Natural killer cell (primary cell): ENCODE data around the gene MFSD2A. TPM values are rescaled to one million over a fixed set of nuclear protein-coding genes. Genes with fewer than 3 reads are reported as not detected.
"Not testable (repeated sequence)": the region's sequence is repeated elsewhere in the genome, so short reads cannot be mapped to it uniquely, and the experiment has no call there.

Source experiments
- ATAC-seq, 3 donors: fragments of 150-1000 bp in 2 of 3; fragments of 200-7000 bp in 1 of 3; cut with Tn5 transposase; 1 replicate in 1 of 3; 2 replicates in 2 of 3; pipeline ENCODE4 v1.10.0; 2021; ENCODE audit warnings: mild to moderate bottlenecking in 2 of 3, moderate library complexity in 2 of 3
- DNase-seq, 2 donors: peaks; one replicate each; pipeline versions ENCODE4 v3.0.0 to v3.0.0-alpha.2; 2013 to 2021; ENCODE audit warnings: mixed read lengths in 1 of 2
- H3K27ac ChIP-seq: one replicate; pipeline ENCODE4 v1.5.1; 2013; ENCODE audit warnings: mild to moderate bottlenecking, low read length
- H3K27me3 ChIP-seq: one replicate; pipeline ENCODE4 v1.6.1; 2013; ENCODE audit warnings: low read length; ENCODE audit not compliant: control insufficient read depth, insufficient read depth
- H3K36me3 ChIP-seq: one replicate; pipeline ENCODE4 v1.6.1; 2013; ENCODE audit warnings: low read length; ENCODE audit not compliant: control insufficient read depth, insufficient read depth
- H3K4me1 ChIP-seq: one replicate; pipeline ENCODE4 v1.6.1; 2013; ENCODE audit warnings: low read length; ENCODE audit not compliant: control insufficient read depth, insufficient read depth
- H3K4me3 ChIP-seq: one replicate; pipeline ENCODE4 v1.5.1; 2013; ENCODE audit warnings: low read length
- H3K9me3 ChIP-seq: one replicate; pipeline ENCODE4 v1.6.1; 2013; ENCODE audit warnings: low read length; ENCODE audit not compliant: control insufficient read depth, insufficient read depth
- H3K27ac Mint-ChIP-seq, 2 donors: one replicate each; pipeline ENCODE4 v1.8.0; 2022; ENCODE audit warnings: mild to moderate bottlenecking in 2 of 2, mixed read lengths in 2 of 2, moderate library complexity in 1 of 2
- H3K27me3 Mint-ChIP-seq, 2 donors: one replicate each; pipeline ENCODE4 v1.8.0; 2022; ENCODE audit warnings: low read depth in 2 of 2, mixed read lengths in 2 of 2
- H3K36me3 Mint-ChIP-seq: one replicate; pipeline ENCODE4 v1.8.0; 2022; ENCODE audit warnings: mixed read lengths
- H3K4me1 Mint-ChIP-seq, 2 donors: one replicate each; pipeline ENCODE4 v1.8.0; 2022; ENCODE audit warnings: mixed read lengths in 2 of 2
- H3K4me3 Mint-ChIP-seq: one replicate; pipeline ENCODE4 v1.8.0; 2022; ENCODE audit warnings: mild to moderate bottlenecking, moderate library complexity, mixed read lengths
- H3K9me3 Mint-ChIP-seq, 2 donors: one replicate each; pipeline ENCODE4 v1.8.0; 2022; ENCODE audit warnings: mixed read lengths in 2 of 2
- WGBS: methylation state at CpG from one replicate; pipeline ENCODE4 v1.1.7; 2013; ENCODE audit warnings: missing lambda C conversion rate; ENCODE audit not compliant: insufficient coverage; 5-methylcytosine and 5-hydroxymethylcytosine counted together
- intact Hi-C: fragments of 100-400 bp; cut with micrococcal nuclease; formaldehyde crosslinking; loops from one replicate; pipeline ENCODE4 v1.14.2; 2022
- total RNA-seq, 4 donors: library from RNA; stranded (reverse); fragments of 120-200 nt in 1 of 4; gene quantifications; one replicate each; pipeline versions ENCODE4 v1.2.3 to v1.2.4, GENCODE V29; 2013 to 2022
- TF ChIP-seq, protein P1 (sequence below): fragments of 200-600 bp; IDR thresholded peaks from one replicate; pipeline ENCODE4 v1.8.0; 2022; ENCODE audit warnings: antibody characterized with exemption

The MFSD2A gene
- total RNA-seq, 3 donors from 2014 or later (not counting 1 experiment from before 2014, with no cell fraction given), result 2.8 to 4.4 (median 3.7) TPM

DNA sequence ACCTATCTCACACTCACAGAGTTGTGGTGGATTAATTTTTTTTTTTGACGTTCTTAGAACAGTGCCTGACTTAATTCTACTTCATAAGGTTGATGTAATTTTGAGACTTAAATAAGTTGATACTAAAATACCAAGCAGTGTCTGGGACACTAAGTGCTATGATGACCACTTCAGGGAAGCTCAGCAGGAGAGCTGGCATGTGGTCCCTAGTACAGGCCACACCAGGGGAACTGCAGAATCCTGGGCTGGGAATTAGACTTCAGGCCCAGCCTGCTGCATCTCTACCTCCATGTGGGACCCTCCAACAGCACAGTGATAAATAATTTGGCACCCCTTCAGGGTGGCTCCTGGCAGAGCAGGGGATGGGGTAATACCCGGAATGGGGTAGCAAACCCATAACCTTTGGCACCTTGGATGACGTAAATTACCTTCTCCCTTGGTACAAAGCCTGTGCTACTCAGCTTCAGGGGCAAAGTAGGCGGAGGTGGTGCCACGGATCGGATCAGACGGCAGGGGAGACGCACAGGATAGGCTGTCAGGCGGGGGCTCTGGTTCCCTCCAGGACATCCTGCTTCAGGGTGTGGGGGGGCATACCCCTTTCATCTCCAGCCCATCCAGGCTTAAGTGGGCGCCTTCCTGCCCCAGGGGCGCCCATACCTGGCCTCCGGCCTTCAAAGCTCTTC is 4.8 kb downstream of the MFSD2A start:
- TF ChIP-seq, protein P1, sequence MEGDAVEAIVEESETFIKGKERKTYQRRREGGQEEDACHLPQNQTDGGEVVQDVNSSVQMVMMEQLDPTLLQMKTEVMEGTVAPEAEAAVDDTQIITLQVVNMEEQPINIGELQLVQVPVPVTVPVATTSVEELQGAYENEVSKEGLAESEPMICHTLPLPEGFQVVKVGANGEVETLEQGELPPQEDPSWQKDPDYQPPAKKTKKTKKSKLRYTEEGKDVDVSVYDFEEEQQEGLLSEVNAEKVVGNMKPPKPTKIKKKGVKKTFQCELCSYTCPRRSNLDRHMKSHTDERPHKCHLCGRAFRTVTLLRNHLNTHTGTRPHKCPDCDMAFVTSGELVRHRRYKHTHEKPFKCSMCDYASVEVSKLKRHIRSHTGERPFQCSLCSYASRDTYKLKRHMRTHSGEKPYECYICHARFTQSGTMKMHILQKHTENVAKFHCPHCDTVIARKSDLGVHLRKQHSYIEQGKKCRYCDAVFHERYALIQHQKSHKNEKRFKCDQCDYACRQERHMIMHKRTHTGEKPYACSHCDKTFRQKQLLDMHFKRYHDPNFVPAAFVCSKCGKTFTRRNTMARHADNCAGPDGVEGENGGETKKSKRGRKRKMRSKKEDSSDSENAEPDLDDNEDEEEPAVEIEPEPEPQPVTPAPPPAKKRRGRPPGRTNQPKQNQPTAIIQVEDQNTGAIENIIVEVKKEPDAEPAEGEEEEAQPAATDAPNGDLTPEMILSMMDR, result no peak
- ATAC-seq (no peak), DNase-seq (no peak)
- peaks cover 14 to 16% of the 10 kb centered on the region in 2 donors for H3K4me1 Mint-ChIP-seq
- Histone ChIP-seq H3K27ac (peak overlapping the region; percentile 16), H3K36me3 (no peaks in the 10 kb centered on the region), H3K27me3 (no peaks in the 10 kb centered on the region), H3K4me3 (no peak overlapping the region), H3K4me1 (peaks cover 31% of the 10 kb centered on the region), H3K9me3 (no peaks in the 10 kb centered on the region)
- no peaks in the 10 kb centered on the region for H3K9me3 Mint-ChIP-seq
- WGBS, result 83% methylated on average over 11 of the region's 12 CpGs
- H3K27ac Mint-ChIP-seq, result no peak overlapping the region
- peaks cover 0 to 3% of the 10 kb centered on the region in 2 donors for H3K27me3 Mint-ChIP-seq
- no peak overlapping the region for H3K4me3 Mint-ChIP-seq
- no peaks in the 10 kb centered on the region for H3K36me3 Mint-ChIP-seq
- intact Hi-C loops, result no loop called here

DNA sequence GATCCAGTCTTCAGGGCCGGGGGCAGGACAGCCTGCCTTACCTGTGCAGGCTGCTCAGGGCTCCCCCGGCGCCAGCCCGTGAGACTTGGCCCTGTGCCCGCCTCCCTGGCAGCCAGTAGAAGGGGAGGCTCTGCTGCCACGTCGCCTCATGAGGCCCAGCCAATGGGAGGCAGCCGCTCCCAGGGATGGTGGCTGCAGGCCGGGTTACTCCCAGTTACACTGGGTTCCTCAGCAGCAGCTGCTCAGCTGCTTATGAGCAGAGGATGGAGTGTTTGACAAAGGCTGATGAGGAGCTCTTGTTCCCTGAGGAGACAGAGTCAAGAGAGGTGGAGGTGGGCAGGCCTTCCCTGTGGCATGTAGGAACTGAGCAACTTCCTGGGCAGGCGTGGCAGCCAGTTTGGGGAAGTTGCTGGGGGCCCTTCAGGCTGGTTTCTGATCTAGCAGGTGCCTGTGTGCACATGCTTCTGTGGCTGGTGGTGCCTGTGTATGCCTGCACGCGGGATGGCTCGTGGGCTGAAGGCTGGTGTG is 5.5 kb downstream of the MFSD2A start:
- DNase-seq, result peak in 1 of 2 donors; percentile 59
- peak in 2 of 3 donors; percentile 32 to 67 for ATAC-seq

DNA sequence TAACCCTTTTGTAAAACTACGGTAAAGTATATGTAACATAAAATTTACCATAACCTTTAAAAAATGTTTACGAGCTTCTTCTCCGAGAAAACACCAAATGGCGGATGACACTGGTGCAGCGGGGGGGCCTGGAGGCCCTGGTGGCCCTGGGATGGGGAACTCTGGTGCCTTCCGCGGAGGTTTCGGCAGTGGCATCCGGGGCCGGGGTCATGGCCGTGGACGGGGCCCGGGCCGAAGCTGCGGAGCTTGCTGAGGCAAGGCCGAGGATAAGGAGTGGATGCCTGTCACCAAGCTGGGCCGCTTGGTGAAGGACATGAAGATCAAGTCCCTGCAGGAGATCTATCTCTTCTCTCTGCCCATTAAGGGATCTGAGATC is 7.5 kb downstream of the MFSD2A start:
- Mint-ChIP-seq H3K4me3 (no peak overlapping the region), H3K4me1 (no peaks in the 10 kb centered on the region), H3K9me3 (no peaks in the 10 kb centered on the region), H3K27me3 (no peaks in the 10 kb centered on the region), H3K27ac (peak overlapping the region in 1 of 2 donors; percentile 1), H3K36me3 (no peaks in the 10 kb centered on the region)
- TF ChIP-seq, protein P1, result no peak
- Histone ChIP-seq H3K4me1 (peaks cover 18% of the 10 kb centered on the region), H3K4me3 (no peak overlapping the region), H3K9me3 (no peaks in the 10 kb centered on the region), H3K27me3 (no peaks in the 10 kb centered on the region), H3K36me3 (no peaks in the 10 kb centered on the region), H3K27ac (no peak overlapping the region)
- no peak for DNase-seq
- intact Hi-C loops, result no loop called here
- no peak for ATAC-seq
- WGBS, result 97% methylated on average over 17 of the region's 17 CpGs

More for the DNA sequence above, 5.5 kb downstream of the MFSD2A start:
- TF ChIP-seq, protein P1, result no peak
- Histone ChIP-seq H3K4me3 (no peak overlapping the region), H3K27me3 (no peaks in the 10 kb centered on the region), H3K4me1 (peaks cover 28% of the 10 kb centered on the region), H3K27ac (peak overlapping the region; percentile 16), H3K36me3 (no peaks in the 10 kb centered on the region), H3K9me3 (no peaks in the 10 kb centered on the region)
- H3K27ac Mint-ChIP-seq, result no peak overlapping the region
- H3K27me3 Mint-ChIP-seq, result peaks cover 0 to 3% of the 10 kb centered on the region in 2 donors
- intact Hi-C loops, result no loop called here
- H3K4me3 Mint-ChIP-seq, result no peak overlapping the region
- no peaks in the 10 kb centered on the region for H3K9me3 Mint-ChIP-seq
- H3K4me1 Mint-ChIP-seq, result peaks cover 9% of the 10 kb centered on the region in 2 donors
- 34% methylated on average over 13 of the region's 13 CpGs for WGBS
- H3K36me3 Mint-ChIP-seq, result no peaks in the 10 kb centered on the region

DNA sequence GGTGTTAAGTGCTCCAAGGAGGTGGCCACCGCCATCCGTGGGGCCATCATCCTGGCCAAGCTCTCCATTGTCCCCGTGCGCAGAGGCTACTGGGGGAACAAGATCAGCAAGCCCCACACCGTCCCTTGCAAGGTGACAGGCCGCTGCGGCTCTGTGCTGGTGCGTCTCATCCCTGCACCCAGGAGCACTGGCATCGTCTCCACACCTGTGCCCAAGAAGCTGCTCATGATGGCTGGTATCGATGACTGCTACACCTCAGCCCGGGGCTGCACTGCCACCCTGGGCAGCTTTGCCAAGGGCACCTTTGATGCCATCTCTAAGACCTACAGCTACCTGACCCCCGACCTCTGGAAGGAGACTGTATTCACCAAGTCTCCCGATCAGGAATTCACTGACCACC is 8.0 kb downstream of the MFSD2A start:
- H3K36me3 ChIP-seq, H3K27ac Mint-ChIP-seq, H3K36me3 Mint-ChIP-seq, H3K4me3 Mint-ChIP-seq, H3K9me3 Mint-ChIP-seq, H3K27me3 ChIP-seq, ATAC-seq, H3K4me1 Mint-ChIP-seq, H3K9me3 ChIP-seq, H3K27ac ChIP-seq, DNase-seq, intact Hi-C loops, H3K27me3 Mint-ChIP-seq, H3K4me3 ChIP-seq: not testable (repeated sequence)
- H3K4me1 ChIP-seq, result peaks cover 18% of the 10 kb centered on the region
- WGBS, result 95% methylated on average over 11 of the region's 13 CpGs
